ENCODE measurements around the gene AHRR. TPM values are rescaled to one million over a fixed set of nuclear protein-coding genes. Genes with fewer than 3 reads are reported as not detected.

The AHRR gene
- total RNA-seq, 2 experiments from 2014 or later: 28.3 to 34.9 TPM

- POLR2A ChIA-PET: no interaction called here
- H3K27me3 Mint-ChIP-seq: no peaks in the 10 kb centered on the region
- CTCF ChIA-PET: interaction anchor here (1.0 to 1.3 kb wide), 2 partner anchors 9 to 11 kb away, joined by 3 read pairs; no protein-coding TSS in a partner anchor
These were observed 65.2 kb downstream of the AHRR start for GRCh38 chr5:386432-387341.

GRCh38 chr5:387491-388265 lies 66.2 kb downstream of the AHRR start:
- ChIA-PET CTCF (interaction anchor here (0.9 to 1.2 kb wide), 5 partner anchors 8 to 30 kb away, joined by 3 to 5 read pairs (median 3); no protein-coding TSS in a partner anchor), POLR2A (no interaction called here)
- H3K27me3 Mint-ChIP-seq: no peaks in the 10 kb centered on the region
- no peak overlapping the region for H3K4me3 Mint-ChIP-seq
- peaks cover 17% of the 10 kb centered on the region for H3K9me3 Mint-ChIP-seq
- H3K36me3 Mint-ChIP-seq (ENCODE audit: low read depth): peaks cover 46% of the 10 kb centered on the region
- peak; percentile 4 for DNase-seq
- H3K27ac Mint-ChIP-seq: no peak overlapping the region
- peaks cover 35% of the 10 kb centered on the region for H3K4me1 Mint-ChIP-seq

More at GRCh38 chr5:386432-387341, 65.2 kb downstream of the AHRR start:
- peaks cover 55% of the 10 kb centered on the region for H3K36me3 Mint-ChIP-seq (ENCODE audit: low read depth)
- peaks cover 39% of the 10 kb centered on the region for H3K4me1 Mint-ChIP-seq
- H3K27ac Mint-ChIP-seq: no peak overlapping the region
- H3K4me3 Mint-ChIP-seq: no peak overlapping the region
- H3K9me3 Mint-ChIP-seq: peaks cover 25% of the 10 kb centered on the region
- peak; percentile 3 for DNase-seq

GRCh38 chr5:388266-389196 lies 67.0 kb downstream of the AHRR start:
- Mint-ChIP-seq H3K4me3 (no peak overlapping the region), H3K4me1 (peaks cover 44% of the 10 kb centered on the region), H3K36me3 (ENCODE audit: low read depth) (peaks cover 41% of the 10 kb centered on the region), H3K9me3 (peaks cover 13% of the 10 kb centered on the region), H3K27me3 (no peaks in the 10 kb centered on the region), H3K27ac (no peak overlapping the region)
- POLR2A ChIA-PET: no interaction called here
- DNase-seq: peak; percentile 4
- CTCF ChIA-PET: interaction anchor here (0.8 to 1.2 kb wide), 5 partner anchors 9 to 29 kb away, joined by 3 to 5 read pairs (median 3); no protein-coding TSS in a partner anchor

GRCh38 chr5:389197-389821 lies 67.8 kb downstream of the AHRR start:
- no peak for DNase-seq
- POLR2A ChIA-PET: no interaction called here
- CTCF ChIA-PET: interaction anchor here (0.8 to 1.2 kb wide), 2 partner anchors 11 to 15 kb away, joined by 3 read pairs; no protein-coding TSS in a partner anchor
- no peak overlapping the region for H3K27ac Mint-ChIP-seq
- peaks cover 13% of the 10 kb centered on the region for H3K9me3 Mint-ChIP-seq
- H3K36me3 Mint-ChIP-seq (ENCODE audit: low read depth): peaks cover 37% of the 10 kb centered on the region
- peaks cover 48% of the 10 kb centered on the region for H3K4me1 Mint-ChIP-seq
- no peak overlapping the region for H3K4me3 Mint-ChIP-seq
- H3K27me3 Mint-ChIP-seq: no peaks in the 10 kb centered on the region

- H3K4me3 Mint-ChIP-seq: no peak overlapping the region
- no peaks in the 10 kb centered on the region for H3K27me3 Mint-ChIP-seq
- ChIA-PET CTCF (interaction anchor here (0.8 kb wide), 1 partner anchor 16 kb away, joined by 3 read pairs; no protein-coding TSS in a partner anchor), POLR2A (no interaction called here)
- peaks cover 10% of the 10 kb centered on the region for H3K9me3 Mint-ChIP-seq
- H3K4me1 Mint-ChIP-seq: peaks cover 53% of the 10 kb centered on the region
- peak overlapping the region; percentile 32 for H3K27ac Mint-ChIP-seq
- H3K36me3 Mint-ChIP-seq (ENCODE audit: low read depth): peaks cover 30% of the 10 kb centered on the region
- peak; percentile 2 for DNase-seq
These were observed 68.5 kb downstream of the AHRR start for GRCh38 chr5:389891-390622.

GRCh38 chr5:390623-391491 lies 69.3 kb downstream of the AHRR start:
- POLR2A ChIA-PET: no interaction called here
- Mint-ChIP-seq H3K9me3 (peaks cover 4% of the 10 kb centered on the region), H3K27ac (peak overlapping the region; percentile 86), H3K27me3 (no peaks in the 10 kb centered on the region), H3K36me3 (ENCODE audit: low read depth) (peaks cover 22% of the 10 kb centered on the region), H3K4me1 (peaks cover 59% of the 10 kb centered on the region), H3K4me3 (peak overlapping the region; percentile 9)
- peak; percentile 5 for DNase-seq
- CTCF ChIA-PET: interaction anchor here (0.8 kb wide), 1 partner anchor 17 kb away, joined by 3 read pairs; no protein-coding TSS in a partner anchor

GRCh38 chr5:392431-392988 lies 71.0 kb downstream of the AHRR start:
- CTCF ChIA-PET: interaction anchor here (0.7 to 2.3 kb wide), 6 partner anchors 11 to 54 kb away, joined by 3 to 10 read pairs (median 3); no protein-coding TSS in a partner anchor

GRCh38 chr5:393846-394275 lies 72.3 kb downstream of the AHRR start:
- Mint-ChIP-seq H3K4me3 (peak overlapping the region; percentile 25), H3K36me3 (ENCODE audit: low read depth) (peaks cover 15% of the 10 kb centered on the region), H3K27ac (peak overlapping the region; percentile 89), H3K4me1 (peaks cover 54% of the 10 kb centered on the region), H3K9me3 (no peaks in the 10 kb centered on the region), H3K27me3 (no peaks in the 10 kb centered on the region)
- DNase-seq: peak; percentile 6
- ChIA-PET CTCF (interaction anchor here (1.3 to 2.3 kb wide), 3 partner anchors 10 to 31 kb away, joined by 3 to 10 read pairs (median 6); no protein-coding TSS in a partner anchor), POLR2A (interaction anchor here (0.6 kb wide), 1 partner anchor 15 kb away, joined by 3 read pairs; no protein-coding TSS in a partner anchor)

More at GRCh38 chr5:392431-392988, 71.0 kb downstream of the AHRR start:
- peak overlapping the region; percentile 89 for H3K27ac Mint-ChIP-seq
- peak overlapping the region; percentile 63 for H3K4me3 Mint-ChIP-seq
- H3K36me3 Mint-ChIP-seq (ENCODE audit: low read depth): peaks cover 14% of the 10 kb centered on the region
- H3K27me3 Mint-ChIP-seq: no peaks in the 10 kb centered on the region
- no peaks in the 10 kb centered on the region for H3K9me3 Mint-ChIP-seq
- peaks cover 57% of the 10 kb centered on the region for H3K4me1 Mint-ChIP-seq
- DNase-seq: peak; percentile 92
- POLR2A ChIA-PET: interaction anchor here (1.1 kb wide), 1 partner anchor 14 kb away, joined by 3 read pairs; no protein-coding TSS in a partner anchor

- H3K36me3 Mint-ChIP-seq (ENCODE audit: low read depth): peaks cover 20% of the 10 kb centered on the region
- H3K27ac Mint-ChIP-seq: peak overlapping the region; percentile 76
- H3K4me3 Mint-ChIP-seq: no peak overlapping the region
- CTCF ChIA-PET: interaction anchor here (1.1 kb wide), 1 partner anchor 23 kb away, joined by 4 read pairs; no protein-coding TSS in a partner anchor
- POLR2A ChIA-PET: interaction anchor here (0.5 to 0.6 kb wide), 2 partner anchors 16 to 62 kb away, joined by 3 to 5 read pairs; no protein-coding TSS in a partner anchor
- DNase-seq: peak; percentile 4
- H3K4me1 Mint-ChIP-seq: peaks cover 59% of the 10 kb centered on the region
- no peaks in the 10 kb centered on the region for H3K27me3 Mint-ChIP-seq
- H3K9me3 Mint-ChIP-seq: no peaks in the 10 kb centered on the region
These were observed 73.2 kb downstream of the AHRR start for GRCh38 chr5:394671-395155.
